HuH-7.5 (cell line): ENCODE results near the gene TRAFD1.

Experiments used
- DNase-seq: peaks from one replicate; pipeline ENCODE4 v3.0.0; 2011; ENCODE audit warnings: low spot score

The TRAFD1 gene

DNA sequence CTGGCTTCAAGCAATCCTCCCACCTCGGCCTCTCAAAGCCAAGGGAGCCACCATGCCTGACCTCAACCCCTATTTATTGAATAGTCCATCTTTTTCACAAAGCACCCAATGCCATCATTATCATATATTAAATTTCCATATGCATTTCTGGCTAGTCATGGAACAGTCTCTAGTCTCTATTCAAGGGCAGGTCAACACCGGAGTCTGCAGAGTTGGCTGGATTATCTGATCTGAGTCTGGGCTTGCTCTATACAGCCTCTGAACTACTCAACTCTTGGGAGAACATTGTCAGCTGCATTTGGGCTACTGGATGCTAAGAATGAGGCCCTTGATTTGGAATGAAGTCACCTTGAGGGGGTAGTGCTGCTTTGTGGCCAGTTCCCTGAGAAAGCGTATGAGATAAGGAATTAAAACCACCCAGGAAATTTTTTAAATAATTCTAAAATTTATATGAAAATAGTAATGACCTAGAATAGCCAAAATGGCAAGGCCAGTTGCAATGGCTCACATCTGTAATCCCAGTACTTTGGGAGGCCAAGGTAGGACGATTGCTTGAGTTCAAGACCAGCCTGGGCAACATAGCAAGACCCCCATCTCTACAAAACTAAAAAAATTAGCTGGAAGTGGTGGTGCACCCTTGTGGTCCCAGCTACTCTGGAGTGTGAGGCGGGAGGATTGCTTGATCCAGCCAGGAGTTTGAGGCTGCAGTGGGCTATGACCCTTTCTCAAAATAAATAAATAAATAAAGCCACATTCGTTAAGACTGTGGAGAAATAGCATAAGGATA, 9.9 kb upstream of the TRAFD1 start:
- no peak for DNase-seq

DNA sequence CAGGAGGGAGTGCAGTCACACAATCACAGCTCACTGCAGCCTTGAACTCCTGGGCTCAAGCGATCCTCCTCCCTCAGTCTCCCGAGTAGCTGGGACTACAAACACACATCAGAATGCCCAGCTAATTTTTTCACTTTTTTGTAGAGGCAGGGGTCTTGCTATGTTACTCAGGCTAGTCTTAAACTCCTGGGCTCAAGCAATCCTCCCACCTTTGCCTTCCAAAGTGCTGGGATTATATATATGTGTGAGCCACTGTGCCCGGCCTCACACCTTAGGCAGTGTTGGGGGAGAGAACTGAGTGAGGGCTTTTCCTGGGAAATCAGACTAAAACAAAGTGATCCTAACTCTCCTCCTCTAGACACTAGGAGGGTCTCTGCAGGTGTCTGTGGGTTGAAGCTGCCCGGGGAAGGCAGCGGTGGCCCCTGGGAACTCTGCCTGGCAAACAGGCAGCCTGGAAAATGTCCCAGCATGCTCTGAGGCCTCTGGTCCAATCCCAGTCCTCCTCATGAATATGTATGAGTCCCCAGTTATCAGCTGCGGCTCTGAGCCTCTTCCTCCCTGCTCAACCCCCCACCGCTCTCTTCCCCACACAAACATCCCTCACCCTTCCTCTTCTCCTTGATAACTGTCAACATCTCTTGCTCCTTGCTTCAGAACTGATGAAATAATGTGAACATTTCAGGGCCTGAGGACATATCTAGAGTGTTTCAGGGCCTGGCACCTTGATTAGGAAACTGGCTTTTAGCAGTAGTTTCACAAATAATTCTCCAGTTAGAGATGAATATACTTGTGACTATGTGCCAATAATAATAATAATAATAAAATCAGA, 8.9 kb upstream of the TRAFD1 start:
- DNase-seq: peak; percentile 54

DNA sequence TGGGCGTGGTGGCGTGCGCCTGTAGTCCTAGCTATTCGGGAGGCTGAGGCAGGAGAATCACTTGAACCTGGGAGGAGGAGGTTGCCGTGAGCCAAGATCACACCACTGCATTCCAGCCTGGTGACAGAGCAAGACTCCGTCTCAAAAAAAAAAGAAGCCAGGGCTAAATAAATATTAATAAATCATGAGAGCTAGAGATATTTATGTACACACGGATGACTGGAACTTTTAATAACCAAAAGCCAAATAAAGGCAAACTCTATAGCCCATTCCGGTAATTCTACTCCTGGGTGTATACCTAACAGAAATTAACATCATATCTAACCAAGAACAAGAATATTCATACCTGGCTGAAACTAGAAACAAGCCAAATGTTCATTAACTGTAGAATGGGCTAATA, 7.7 kb upstream of the TRAFD1 start:
- DNase-seq: no peak

DNA sequence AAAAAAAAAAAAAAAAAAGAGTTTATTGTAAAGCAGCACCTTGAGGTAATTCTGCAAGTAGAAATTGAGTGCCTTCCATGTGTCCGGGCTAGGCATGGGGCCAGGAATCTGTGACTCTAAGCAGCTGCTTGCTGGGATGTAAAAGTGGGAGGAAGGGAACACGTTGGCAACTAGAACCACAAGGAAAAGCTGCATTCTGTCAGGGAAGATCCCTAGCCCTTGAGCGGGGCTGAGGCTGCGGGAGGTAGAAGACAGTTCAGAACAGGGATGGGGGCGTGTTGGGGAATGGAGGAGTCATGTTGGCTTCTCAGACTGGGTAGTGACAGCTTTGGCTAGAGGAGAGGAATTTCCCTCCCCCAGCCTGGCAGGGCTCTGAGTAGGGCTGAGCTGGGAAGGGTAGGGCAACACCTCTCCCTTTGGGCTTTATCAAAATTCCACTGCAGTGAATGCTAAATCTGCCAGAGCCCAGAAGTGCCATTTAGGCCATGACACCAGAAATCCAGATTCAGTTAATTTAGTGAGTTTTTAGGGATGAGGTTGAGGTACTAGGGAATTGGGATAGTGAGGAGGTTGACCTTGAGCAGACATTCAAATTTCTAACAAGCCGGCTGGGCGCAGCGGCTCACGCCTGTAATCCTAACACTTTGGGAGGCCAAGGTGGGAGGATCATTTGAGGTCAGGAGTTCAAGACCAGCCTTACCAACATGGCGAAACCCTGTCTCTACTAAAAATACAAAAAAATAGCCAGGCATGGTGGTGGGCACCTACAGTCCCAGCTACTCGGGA, 3.4 kb upstream of the TRAFD1 start:
- DNase-seq: no peak

DNA sequence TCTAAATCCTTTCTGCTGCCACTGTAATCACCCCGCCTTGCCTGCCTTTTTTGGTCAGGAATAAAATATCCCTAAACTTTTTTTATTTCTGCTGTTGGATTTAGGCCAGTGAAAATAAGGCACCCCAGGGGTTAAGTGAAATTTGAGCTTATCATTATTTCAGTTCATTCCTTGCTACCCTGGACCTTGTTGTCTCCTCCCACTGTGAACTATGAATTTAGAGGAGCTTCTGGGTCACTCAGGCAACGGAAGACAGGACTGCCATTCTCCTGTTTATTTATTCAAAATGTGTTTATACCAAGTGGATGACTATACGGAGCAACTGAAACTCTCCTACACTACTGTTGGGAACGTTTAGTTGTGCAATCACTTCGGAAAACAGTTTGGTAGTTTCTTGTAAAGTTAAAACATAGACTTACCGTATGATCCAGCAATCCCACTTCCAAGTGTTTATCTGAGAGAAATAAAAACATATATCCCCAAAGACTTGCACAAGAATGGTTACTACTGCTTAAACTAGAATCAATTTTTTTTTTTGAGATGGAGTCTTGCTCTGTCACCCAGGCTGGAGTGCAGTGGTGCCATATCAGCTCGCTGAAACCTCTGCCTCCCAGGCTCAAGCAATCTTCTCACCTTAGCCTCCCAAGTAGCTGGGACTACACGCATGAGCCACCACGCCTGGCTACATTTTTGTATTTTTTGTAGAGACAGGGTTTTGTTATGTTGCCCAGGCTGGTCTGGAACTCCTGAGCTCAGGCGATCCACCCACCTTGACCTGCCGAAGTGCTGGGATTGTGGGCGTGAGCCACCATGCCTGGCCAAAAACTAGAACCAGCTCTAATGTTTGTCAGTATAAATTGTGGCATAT, 2.3 kb upstream of the TRAFD1 start:
- DNase-seq: no peak

DNA sequence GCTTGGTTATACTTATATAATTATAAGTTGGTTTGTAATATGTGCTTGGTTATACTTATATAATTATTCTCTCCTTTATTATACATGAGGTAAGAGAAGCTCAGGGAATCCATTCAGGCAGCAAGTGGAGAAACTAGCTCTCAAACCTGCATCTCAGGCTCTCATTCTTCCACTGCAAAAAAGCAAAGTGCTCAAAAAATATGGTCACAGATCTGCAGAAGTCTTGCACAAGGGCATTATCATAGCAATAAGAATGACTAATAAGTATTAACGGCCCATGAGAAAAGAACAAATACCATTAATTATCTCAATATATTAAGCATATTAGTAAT, 476 bp upstream of the TRAFD1 start:
- no peak for DNase-seq

DNA sequence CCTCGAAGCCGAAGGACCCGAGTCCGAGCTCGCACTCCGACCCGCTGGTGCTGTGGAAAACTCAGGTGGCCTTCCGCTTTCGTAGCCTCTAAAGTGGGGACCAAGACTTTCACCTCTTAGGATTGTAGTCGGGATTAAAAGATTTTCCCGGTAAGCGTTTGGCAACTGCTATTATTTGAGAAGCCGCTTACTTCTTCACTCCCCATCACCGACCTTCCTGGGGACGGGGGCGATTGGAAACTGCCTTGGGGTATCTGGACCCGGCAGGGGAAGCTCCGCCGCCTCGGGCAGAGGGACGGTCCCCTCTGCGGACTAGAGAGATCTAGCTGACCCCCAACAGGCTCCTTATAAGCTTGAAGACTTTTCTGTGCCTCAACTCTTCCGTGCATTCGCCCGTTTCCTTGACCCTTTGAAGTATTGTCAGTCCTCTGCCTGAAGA, 659 bp downstream of the TRAFD1 start:
- no peak for DNase-seq

DNA sequence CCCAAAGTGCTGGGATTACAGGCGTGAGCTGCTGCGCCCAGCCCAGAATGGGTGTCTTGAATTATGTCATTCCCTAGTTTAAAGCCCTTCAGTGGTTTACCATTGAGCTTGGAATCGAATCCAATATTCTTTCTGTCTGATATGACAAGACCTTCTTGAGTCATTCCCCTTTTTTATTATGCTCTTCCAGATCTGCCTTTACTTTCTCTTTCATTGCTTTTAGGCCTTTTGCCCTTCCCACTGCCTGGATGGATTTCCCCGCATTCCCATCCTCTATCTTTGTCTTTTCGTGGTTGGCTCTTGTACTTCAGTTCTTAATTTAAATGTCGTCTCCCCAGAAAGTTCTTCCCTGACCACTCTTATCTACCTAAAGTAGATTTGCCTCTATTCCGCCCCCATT, 1.6 kb downstream of the TRAFD1 start:
- DNase-seq: no peak

DNA sequence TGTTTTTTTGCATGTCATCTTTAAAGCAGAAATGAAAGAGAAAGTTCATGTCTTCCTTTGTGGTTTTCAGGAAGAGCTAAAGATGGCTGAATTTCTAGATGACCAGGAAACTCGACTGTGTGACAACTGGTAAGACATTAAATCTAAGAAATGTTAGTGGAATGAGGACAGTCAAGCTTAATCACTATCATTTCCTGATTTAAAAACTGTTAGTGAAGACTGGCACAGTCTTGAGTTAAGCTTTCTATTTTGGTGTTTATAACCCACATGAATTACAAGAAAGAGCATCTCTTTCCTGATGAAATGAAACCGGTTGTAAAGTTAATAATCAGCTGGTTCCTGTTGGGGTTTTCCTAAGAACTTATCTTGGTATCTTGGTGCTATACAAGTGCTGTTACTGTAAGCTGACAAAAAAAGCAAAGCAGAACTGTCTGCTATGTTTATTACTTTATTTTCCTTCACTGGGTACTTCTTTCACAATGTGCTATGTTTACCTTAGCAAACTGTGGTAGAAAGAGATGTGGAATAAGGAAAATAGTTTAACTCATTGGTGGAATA, 5.2 kb downstream of the TRAFD1 start:
- no peak for DNase-seq

DNA sequence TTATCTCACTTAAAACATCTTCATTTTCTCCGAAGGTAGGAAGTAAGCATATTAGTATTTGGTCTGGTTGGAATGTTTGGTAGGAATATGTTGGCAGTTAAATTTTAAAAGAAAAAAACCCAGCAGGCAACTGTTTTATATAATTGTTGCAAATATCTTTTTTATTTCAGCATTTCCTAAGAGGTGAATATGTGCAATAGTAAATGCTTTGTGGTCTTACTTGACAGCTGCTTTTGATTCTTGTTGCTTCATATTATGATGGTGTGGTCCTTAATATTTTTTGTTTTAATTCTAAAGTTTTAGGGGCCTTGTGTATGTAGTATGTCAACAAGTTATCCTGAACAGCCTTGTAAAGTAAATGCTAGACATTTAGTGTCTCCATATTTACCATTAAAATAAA, 6.3 kb downstream of the TRAFD1 start:
- DNase-seq: no peak

DNA sequence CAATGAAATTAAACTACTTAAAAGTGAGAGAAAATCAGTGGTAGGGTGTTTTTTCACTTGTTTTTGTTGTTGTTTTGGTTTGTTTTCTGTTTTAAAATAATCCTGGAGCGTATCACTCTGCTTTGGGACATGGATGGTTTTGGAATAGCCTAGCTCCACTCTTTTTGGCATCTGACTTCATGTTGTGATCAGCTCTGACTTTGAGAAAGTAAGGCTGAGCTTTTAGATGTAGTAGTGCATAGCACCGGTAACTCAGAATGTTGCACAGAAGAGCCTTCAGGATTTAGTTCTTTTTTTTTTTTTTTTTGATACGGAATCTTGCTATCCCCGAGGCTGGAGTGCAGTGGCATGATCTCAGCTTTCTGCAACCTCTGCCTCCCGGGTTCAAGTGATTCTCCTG, 8.1 kb downstream of the TRAFD1 start:
- no peak for DNase-seq

DNA sequence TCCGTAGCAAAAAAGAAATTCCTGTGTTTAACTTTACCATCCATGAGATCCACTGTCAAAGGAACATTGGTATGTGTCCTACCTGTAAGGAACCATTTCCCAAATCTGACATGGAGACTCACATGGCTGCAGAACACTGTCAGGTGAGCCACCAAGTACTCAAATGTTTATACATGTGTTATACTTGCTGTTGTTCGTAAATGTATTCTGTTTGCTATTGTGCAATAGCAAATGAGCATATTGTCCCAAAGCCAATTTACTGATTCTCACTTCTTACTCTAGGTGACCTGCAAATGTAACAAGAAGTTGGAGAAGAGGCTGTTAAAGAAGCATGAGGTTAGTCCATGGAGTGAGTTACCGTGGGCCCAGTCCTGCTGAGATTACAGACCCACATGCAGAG, 9.4 kb downstream of the TRAFD1 start:
- no peak for DNase-seq

DNA sequence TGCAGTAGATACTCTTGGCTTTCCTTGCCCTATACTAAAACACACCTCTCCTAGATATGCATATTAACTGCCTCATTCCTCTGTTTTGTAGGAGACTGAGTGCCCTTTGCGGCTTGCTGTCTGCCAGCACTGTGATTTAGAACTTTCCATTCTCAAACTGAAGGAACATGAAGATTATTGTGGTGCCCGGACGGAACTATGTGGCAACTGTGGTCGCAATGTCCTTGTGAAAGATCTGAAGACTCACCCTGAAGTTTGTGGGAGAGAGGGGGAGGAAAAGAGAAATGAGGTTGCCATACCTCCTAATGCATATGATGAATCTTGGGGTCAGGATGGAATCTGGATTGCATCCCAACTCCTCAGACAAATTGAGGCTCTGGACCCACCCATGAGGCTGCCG, 15.4 kb downstream of the TRAFD1 start:
- DNase-seq: no peak

DNA sequence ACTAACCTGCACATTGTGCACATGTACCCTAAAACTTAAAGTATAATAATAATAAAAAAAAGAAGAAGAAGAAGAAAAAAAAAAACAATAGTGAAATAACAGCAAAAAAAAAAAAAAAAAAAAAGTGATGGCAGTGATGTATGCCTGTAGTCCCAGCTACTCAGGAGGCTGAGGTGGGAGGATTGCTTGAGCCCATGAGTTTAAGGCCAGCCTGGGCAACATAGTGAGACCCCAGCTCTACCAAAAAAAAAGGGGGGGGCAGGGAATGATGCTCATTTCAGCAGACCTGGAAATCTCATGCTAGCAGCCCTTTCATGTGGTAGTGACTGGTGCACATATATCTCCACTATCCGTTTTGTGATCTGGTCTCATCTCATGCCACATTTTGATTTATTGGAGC, 20.8 kb downstream of the TRAFD1 start:
- no peak for DNase-seq

DNA sequence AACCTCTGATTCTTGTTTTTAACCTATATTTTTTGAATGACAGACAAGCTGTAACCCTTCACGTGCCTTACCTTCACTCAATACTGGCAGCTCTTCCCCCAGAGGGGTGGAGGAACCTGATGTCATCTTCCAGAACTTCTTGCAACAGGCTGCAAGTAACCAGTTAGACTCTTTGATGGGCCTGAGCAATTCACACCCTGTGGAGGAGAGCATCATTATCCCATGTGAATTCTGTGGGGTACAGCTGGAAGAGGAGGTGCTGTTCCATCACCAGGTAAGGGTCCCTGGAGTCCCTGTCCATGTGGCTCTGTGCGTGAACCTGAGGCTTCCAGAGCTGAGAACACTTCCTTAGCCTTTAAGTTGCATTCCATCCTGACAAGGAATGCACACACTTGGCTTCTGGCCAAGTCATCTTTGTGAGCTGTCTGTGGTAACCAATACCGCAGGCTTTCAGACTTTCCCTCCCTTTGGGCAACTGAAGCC, 22.7 kb downstream of the TRAFD1 start:
- DNase-seq: no peak

DNA sequence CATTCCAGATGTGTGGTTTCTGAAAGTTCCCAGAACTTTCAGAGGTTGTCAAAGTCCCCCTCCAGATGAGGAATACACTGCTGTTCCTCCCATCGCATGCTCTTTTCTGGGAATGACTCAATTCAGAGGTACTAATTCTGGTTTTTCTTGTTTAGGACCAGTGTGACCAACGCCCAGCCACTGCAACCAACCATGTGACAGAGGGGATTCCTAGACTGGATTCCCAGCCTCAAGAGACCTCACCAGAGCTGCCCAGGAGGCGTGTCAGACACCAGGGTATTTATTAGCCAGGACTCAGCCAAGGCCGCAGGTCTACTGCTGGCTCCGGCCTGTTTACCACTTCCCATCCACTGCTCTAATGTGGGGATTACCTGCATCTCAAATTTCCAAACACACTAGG, 24.2 kb downstream of the TRAFD1 start:
- DNase-seq: no peak

DNA sequence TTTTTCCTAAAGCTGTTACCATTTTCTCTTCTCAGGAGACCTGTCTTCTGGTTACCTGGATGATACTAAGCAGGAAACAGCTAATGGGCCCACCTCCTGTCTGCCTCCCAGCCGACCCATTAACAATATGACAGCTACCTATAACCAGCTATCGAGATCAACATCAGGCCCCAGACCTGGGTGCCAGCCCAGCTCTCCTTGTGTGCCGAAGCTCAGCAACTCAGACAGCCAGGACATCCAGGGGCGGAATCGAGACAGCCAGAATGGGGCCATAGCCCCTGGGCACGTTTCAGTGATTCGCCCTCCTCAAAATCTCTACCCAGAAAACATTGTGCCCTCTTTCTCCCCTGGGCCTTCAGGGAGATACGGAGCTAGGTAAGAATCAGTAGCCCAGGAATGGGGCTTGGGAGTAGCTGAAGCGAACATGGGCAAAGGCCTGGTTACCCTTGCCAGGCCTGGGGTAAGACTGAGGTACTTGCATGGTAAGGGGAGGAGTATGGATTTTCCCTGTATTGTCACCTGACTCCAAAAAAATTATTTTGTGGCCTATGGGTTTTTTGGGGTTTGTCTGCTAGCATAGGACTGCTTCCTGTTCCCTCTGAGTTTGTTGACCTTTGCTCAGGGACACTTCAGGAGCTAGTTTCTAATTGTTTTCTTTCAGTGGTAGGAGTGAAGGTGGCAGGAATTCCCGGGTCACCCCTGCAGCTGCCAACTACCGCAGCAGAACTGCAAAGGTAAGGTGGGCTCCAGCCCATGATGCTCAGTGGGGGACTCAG, 26.6 kb downstream of the TRAFD1 start:
- no peak for DNase-seq

DNA sequence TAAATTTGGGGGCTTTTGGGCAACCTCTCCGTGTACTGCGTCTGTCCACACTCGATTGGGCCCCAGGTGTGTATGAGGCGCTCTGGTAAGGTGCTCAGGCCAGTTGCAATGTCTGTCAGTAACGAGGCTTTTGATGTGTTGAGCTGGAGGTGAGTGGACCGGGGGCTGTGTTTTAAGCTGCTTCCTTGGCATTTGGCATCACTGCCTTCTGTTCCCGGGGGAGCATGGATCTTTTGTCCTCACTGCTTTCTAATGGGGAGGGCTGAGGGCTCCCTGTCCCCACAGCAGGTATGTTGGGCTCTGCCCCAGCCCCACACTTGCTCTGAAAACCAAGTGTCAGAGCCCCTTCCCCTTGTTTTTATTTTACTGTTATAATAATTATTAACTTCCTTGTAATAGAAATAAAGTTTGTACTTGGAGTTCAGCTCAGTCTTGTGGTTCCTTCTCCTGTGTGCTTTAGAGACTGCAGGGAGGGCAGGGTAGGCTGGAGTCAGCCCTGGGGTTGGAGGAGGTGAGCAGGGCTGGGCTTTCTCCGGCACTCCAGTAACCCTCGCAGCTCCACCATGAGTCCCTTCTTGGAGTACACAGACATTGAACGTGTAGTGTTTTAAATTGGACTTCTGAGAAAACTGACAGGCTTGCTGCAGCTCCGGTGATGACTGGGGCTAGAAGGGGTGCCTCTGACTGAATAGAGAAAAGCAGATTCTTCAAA, 28.0 kb downstream of the TRAFD1 start:
- DNase-seq: no peak

DNA sequence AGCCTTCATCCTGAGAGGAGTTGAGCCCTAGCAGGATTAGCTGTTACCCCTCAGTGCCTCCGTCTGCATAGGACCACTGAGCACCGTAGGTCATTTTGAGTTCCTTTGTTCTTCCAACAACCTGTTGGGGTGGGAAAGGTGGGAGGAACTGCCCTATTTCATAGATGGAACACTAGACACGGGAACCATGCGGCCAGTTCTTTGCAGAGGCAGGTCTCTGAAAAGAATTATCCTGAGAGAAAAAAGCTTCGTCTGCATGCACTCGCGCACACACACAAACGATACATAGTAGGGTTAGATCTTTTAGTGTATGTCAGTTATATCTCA, 28.5 kb downstream of the TRAFD1 start:
- DNase-seq: no peak
